ENCODE data around the gene HAVCR2.
A peak's percentile ranks its signal among the peaks of the same experiment; 100 is the strongest.

HAVCR2 gene

DNA sequence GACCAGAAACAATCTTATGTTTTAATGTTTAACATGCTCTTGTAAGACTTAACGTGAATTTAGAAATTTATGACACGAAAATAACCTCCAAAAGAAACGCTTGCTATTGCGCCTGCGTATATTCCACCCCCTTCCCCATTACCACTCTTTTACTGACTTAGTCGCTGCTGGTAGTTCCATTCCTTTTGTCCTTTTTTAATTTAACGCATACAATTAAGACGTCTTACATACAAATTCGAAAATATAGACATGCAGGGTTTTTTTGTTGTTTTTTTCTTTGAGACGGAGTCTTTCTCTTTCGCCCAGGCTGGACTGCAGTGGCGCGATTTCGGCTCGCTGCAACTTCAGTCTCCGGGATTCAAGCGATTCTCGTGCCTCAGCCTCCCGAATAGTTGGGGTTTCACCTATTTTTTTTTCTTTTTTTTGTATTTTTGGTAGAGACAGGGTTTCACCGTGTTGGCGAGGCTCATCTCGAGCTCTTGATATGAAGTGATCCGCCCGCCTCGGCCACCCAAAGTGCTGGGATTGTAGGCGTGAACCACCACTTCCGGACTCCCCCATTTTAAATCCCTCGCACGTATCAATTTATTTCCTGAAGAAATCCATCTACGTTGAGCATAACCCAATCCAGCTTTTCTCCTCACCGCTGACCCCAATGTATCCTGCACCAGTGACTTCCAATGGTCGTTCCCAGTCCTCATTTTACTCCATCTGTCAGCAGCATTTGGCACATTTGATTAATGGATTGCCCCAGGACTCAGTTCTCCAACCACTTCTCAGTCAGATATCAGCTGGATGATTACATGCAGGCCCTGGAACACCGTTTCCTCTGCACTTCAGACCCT is 34.5 kb upstream of the HAVCR2 start (continued):
- TF ChIP-seq ZFP69B (tag by site-specific recombination; IDR thresholded peaks at IDR 0.05) (no peak), ZBTB26 (tag by site-specific recombination; optimal IDR thresholded peaks at IDR 0.05) (peak; percentile 18), ZNF24 (tag by site-specific recombination; IDR thresholded peaks at IDR 0.05) (no peak), HOXC10 (CRISPR knock-in tag; IDR thresholded peaks at IDR 0.05) (no peak), ZNF266 (tag by site-specific recombination; IDR thresholded peaks at IDR 0.05; ENCODE audit: low read depth) (no peak), ZNF670 (tag by site-specific recombination; IDR thresholded peaks at IDR 0.05; ENCODE audit: low read depth) (no peak), CTCF (tag by site-specific recombination; IDR thresholded peaks at IDR 0.05) (peak; percentile 33; the same call in 1 of the 2 replicates), SETDB1 (IDR thresholded peaks at IDR 0.05; ENCODE audit: insufficient read length, low read length) (no peak), SALL2 (tag by site-specific recombination; IDR thresholded peaks at IDR 0.05; ENCODE audit: borderline replicate concordance) (no peak), OSR2 (tag by site-specific recombination; IDR thresholded peaks at IDR 0.05) (no peak), ZNF341 (tag by site-specific recombination; IDR thresholded peaks at IDR 0.05; ENCODE audit: low read depth) (peak; percentile 34), ZNF473 (tag by site-specific recombination; IDR thresholded peaks at IDR 0.05) (no peak), ZBTB7A (tag by site-specific recombination; IDR thresholded peaks at IDR 0.05; ENCODE audit: low read depth) (no peak), ZFP37 (tag by site-specific recombination; IDR thresholded peaks at IDR 0.05) (no peak), ZNF175 (tag by site-specific recombination; IDR thresholded peaks at IDR 0.05) (no peak), ZNF114 (tag by site-specific recombination; IDR thresholded peaks at IDR 0.05) (no peak), ZNF394 (tag by site-specific recombination; IDR thresholded peaks at IDR 0.05; ENCODE audit: borderline replicate concordance) (no peak), ZNF140 (tag by site-specific recombination; IDR thresholded peaks at IDR 0.05) (no peak), ZNF837 (tag by site-specific recombination; IDR thresholded peaks at IDR 0.05) (no peak), ZNF560 (tag by site-specific recombination; IDR thresholded peaks at IDR 0.05; ENCODE audit: borderline replicate concordance) (no peak), MEIS1 (CRISPR knock-in tag; IDR thresholded peaks at IDR 0.05; ENCODE audit: borderline replicate concordance) (peak; percentile 72; the same call in 1 of the 2 replicates), ZNF169 (tag by site-specific recombination; IDR thresholded peaks at IDR 0.05) (no peak), SCRT1 (tag by site-specific recombination; IDR thresholded peaks at IDR 0.05; ENCODE audit: borderline replicate concordance) (no peak), ZSCAN4 (tag by site-specific recombination; IDR thresholded peaks at IDR 0.05) (no peak), ZNF785 (tag by site-specific recombination; IDR thresholded peaks at IDR 0.05) (no peak), PRDM1 (tag by site-specific recombination; IDR thresholded peaks at IDR 0.05) (no peak), ZNF692 (tag by site-specific recombination; IDR thresholded peaks at IDR 0.05) (no peak), ZNF501 (tag by site-specific recombination; IDR thresholded peaks at IDR 0.05) (no peak), SCRT2 (tag by site-specific recombination; IDR thresholded peaks at IDR 0.05) (no peak), ZBTB20 (tag by site-specific recombination; IDR thresholded peaks at IDR 0.05) (peak; percentile 75), ZNF324 (tag by site-specific recombination; IDR thresholded peaks at IDR 0.05) (0 out of 2 replicates have a peak, but pooled peaks have one; percentile 11), ZNF677 (tag by site-specific recombination; IDR thresholded peaks at IDR 0.05) (no peak), ZNF350 (tag by site-specific recombination; IDR thresholded peaks at IDR 0.05) (no peak), ATF2 (tag by site-specific recombination; IDR thresholded peaks at IDR 0.05; ENCODE audit: low read depth) (no peak), ZNF621 (tag by site-specific recombination; IDR thresholded peaks at IDR 0.05) (no peak)

Measured in HEK293 (cell line).